ENCODE results near the gene FREM2.

GRCh38 chr13:38707460-38707859 lies 20.6 kb downstream of the FREM2 start:
- TF ChIP-seq POLR2A (IDR thresholded peaks at IDR 0.05), result no peak
- no peak for TF ChIP-seq CTCF (IDR thresholded peaks at IDR 0.05)

All from suprapubic skin (tissue), 3 donors.